HCT116 (cell line): ENCODE results near the gene PDRG1. TPM values are rescaled to one million over a fixed set of nuclear protein-coding genes. Genes with fewer than 3 reads are reported as not detected.

Experiments used
- ATAC-seq: fragments of 200-7000 bp; cut with Tn5 transposase; 2 replicates; pipeline ENCODE4 v1.9.1; 2020; ENCODE audit warnings: mild to moderate bottlenecking, moderate library complexity
- BruUV-seq: library from RNA; stranded (reverse); fragments of 400-500 nt; replicated peaks from 2 replicates; lab custom pipeline; 2021; lab: Mats Ljungman, UMichigan
- CTCF ChIA-PET: fragments of 300-600 bp; sonication (Branson Sonifier 250); formaldehyde crosslinking; loops from one replicate; lab custom pipeline; 2021; ENCODE audit warnings: antibody characterized with exemption; lab: Charles Lee
- POLR2A ChIA-PET: fragments of 300-600, 350-600 bp; sonication (Branson Sonifier 250); formaldehyde crosslinking; loops from one replicate; lab custom pipeline; 2021; ENCODE audit warnings: antibody characterized with exemption; lab: Charles Lee
- RAD21 ChIA-PET, 2 experiments: fragments of 300-600 bp; sonication (Branson Sonifier 250); formaldehyde crosslinking; loops; one replicate each; lab custom pipeline; 2023; ENCODE audit warnings: low total read pairs in 2 of 2; ENCODE audit not compliant: uncharacterized antibody in 2 of 2, unreplicated experiment in 2 of 2, low non-redundant PET in 1 of 2; lab: Charles Lee
- DNase-seq: peaks from one replicate; pipeline ENCODE4 v3.0.0-alpha.2; 2010; ENCODE audit warnings: low read depth, low spot score
- H2AFZ ChIP-seq: fragments of 200-600 bp; shearing (Covaris generic), sonication (generic); 2 replicates; pipeline ENCODE4 v1.6.1; 2017; ENCODE audit warnings: low read depth, mixed run types, mixed read lengths, antibody characterized with exemption, low read length; ENCODE audit not compliant: poor library complexity, severe bottlenecking
- H3K27ac ChIP-seq: 2 replicates; pipeline ENCODE4 v1.5.1; 2012; ENCODE audit warnings: low read depth, low read length
- H3K27me3 ChIP-seq: fragments of 200-600 bp; sonication (generic); 2 replicates; pipeline ENCODE4 v1.6.1; 2016; ENCODE audit warnings: mixed run types, low read length, mixed read lengths; ENCODE audit not compliant: insufficient read depth
- H3K36me3 ChIP-seq, 2 experiments: fragments of 200-500 bp in 1 of 2; fragments of 200-600 bp in 1 of 2; sonication (Bioruptor generic) in 1 of 2; sonication (generic) in 1 of 2; 2 replicates each; pipeline versions ENCODE4 v1.5.1 to v1.6.1; 2014 to 2016; ENCODE audit warnings: low read length in 2 of 2, inconsistent platforms in 1 of 2, mixed read lengths in 1 of 2, mixed run types in 1 of 2; ENCODE audit not compliant: insufficient read depth in 2 of 2, control insufficient read depth in 1 of 2
- H3K4me1 ChIP-seq, 2 experiments: fragments of 200-600 bp in 1 of 2; sonication (generic) in 1 of 2; 2 replicates each; pipeline versions ENCODE4 v1.5.1 to v1.6.1; 2012 to 2017; ENCODE audit warnings: low read length in 2 of 2, inconsistent platforms in 1 of 2, mild to moderate bottlenecking in 1 of 2, mixed read lengths in 1 of 2, mixed run types in 1 of 2, moderate library complexity in 1 of 2; ENCODE audit not compliant: insufficient read depth in 2 of 2, control insufficient read depth in 1 of 2
- H3K4me2 ChIP-seq: fragments of 200-600 bp; sonication (generic); 2 replicates; pipeline ENCODE4 v1.6.1; 2017; ENCODE audit warnings: mixed run types, low read length, mixed read lengths
- H3K4me3 ChIP-seq, 2 experiments: fragments of 200-600 bp in 1 of 2; sonication (generic) in 1 of 2; replicated peaks in 1 of 2; 2 replicates each; pipeline ENCODE4 v1.5.1; 2011 to 2016; ENCODE audit warnings: low read length in 2 of 2, control low read depth in 1 of 2, low read depth in 1 of 2, mild to moderate bottlenecking in 1 of 2, mixed read lengths in 1 of 2, mixed run types in 1 of 2
- H3K79me2 ChIP-seq: fragments of 200-600 bp; sonication (generic); 2 replicates; pipeline ENCODE4 v1.6.1; 2017; ENCODE audit warnings: mild to moderate bottlenecking, mixed run types, low read length, moderate library complexity, mixed read lengths; ENCODE audit not compliant: insufficient read depth
- H3K9ac ChIP-seq: fragments of 200-600 bp; sonication (generic); 2 replicates; pipeline ENCODE4 v1.6.1; 2016; ENCODE audit warnings: low read length, mixed read lengths
- H3K9me2 ChIP-seq: fragments of 200-600 bp; sonication (generic), shearing (Covaris generic); 2 replicates; pipeline ENCODE4 v1.6.1; 2017; ENCODE audit warnings: mixed run types, mild to moderate bottlenecking, moderate library complexity; ENCODE audit not compliant: insufficient read depth
- H3K9me3 ChIP-seq, 2 experiments: fragments of 200-500 bp in 1 of 2; fragments of 200-600 bp in 1 of 2; sonication (Bioruptor generic) in 1 of 2; sonication (generic) in 1 of 2; 2 replicates each; pipeline ENCODE4 v1.6.1; 2014 to 2017; ENCODE audit warnings: low read length in 2 of 2, mixed read lengths in 2 of 2, inconsistent platforms in 1 of 2, low read depth in 1 of 2, mild to moderate bottlenecking in 1 of 2, mixed run types in 1 of 2, moderate library complexity in 1 of 2; ENCODE audit not compliant: control insufficient read depth in 1 of 2, insufficient read depth in 1 of 2
- H4K20me1 ChIP-seq: fragments of 200-600 bp; sonication (generic), shearing (Covaris generic); 2 replicates; pipeline ENCODE4 v1.6.1; 2017; ENCODE audit warnings: mixed run types, mild to moderate bottlenecking, moderate library complexity; ENCODE audit not compliant: insufficient read depth
- CBX3 ChIP-seq: IDR thresholded peaks from 2 replicates; pipeline ENCODE4 v1.6.1; 2012; ENCODE audit warnings: low read depth
- CEBPB ChIP-seq: IDR thresholded peaks from 2 replicates; pipeline ENCODE4 v1.6.1; 2012; ENCODE audit warnings: low read depth
- CTCF ChIP-seq, 3 experiments: fragments of 200-600 bp in 1 of 3; sonication (generic) in 1 of 3; IDR thresholded peaks in 2 of 3; conservative IDR thresholded peaks in 1 of 3; 2 replicates each; pipeline ENCODE4 v1.5.1; 2012 to 2017; ENCODE audit warnings: low read depth in 2 of 3, low read length in 2 of 3, antibody characterized with exemption in 1 of 3, borderline replicate concordance in 1 of 3, control low read depth in 1 of 3, mild to moderate bottlenecking in 1 of 3, mixed read lengths in 1 of 3, mixed run types in 1 of 3, moderate library complexity in 1 of 3; ENCODE audit not compliant: insufficient read depth in 1 of 3
- EGR1 ChIP-seq: IDR thresholded peaks from 2 replicates; pipeline ENCODE4 v1.6.1; 2012; ENCODE audit warnings: low read depth
- ELF1 ChIP-seq: IDR thresholded peaks from 2 replicates; pipeline ENCODE4 v1.6.1; 2012; ENCODE audit warnings: low read depth, borderline replicate concordance
- EZH2 ChIP-seq: fragments of 200-600 bp; sonication (generic); IDR thresholded peaks from 2 replicates; pipeline ENCODE4 v1.6.1; 2017; ENCODE audit warnings: antibody characterized with exemption, mixed run types
- JUND ChIP-seq: IDR thresholded peaks from 2 replicates; pipeline ENCODE4 v1.6.1; 2012
- POLR2AphosphoS5 ChIP-seq: IDR thresholded peaks from 2 replicates; pipeline ENCODE4 v1.6.1; 2011; ENCODE audit warnings: mild to moderate bottlenecking, low read depth, low read length, moderate library complexity
- YY1 ChIP-seq: IDR thresholded peaks from 2 replicates; pipeline ENCODE4 v1.6.1; 2011; ENCODE audit warnings: low read length, low read depth, moderate library complexity, mild to moderate bottlenecking; ENCODE audit not compliant: insufficient replicate concordance; ENCODE audit errors: extremely low read depth
- intact Hi-C: fragments of 100-400 bp; cut with micrococcal nuclease; formaldehyde crosslinking; loops from 2 replicates; pipeline ENCODE4 v1.10.0; 2022
- total RNA-seq: library from RNA; stranded (reverse); gene quantifications from one replicate; pipeline ENCODE4 v1.2.1, GENCODE V29; 2021; ENCODE audit not compliant: unreplicated experiment

PDRG1 gene
- total RNA-seq, 1 experiment from 2014 or later = 18.7 TPM

GRCh38 chr20:31967830-31968249 is 16.0 kb upstream of the PDRG1 start, which contains the start of gene XKR7:
Gene XKR7 (plus strand): TSS chr20:31968151. CDS start chr20:31968176, 25 bp downstream.
- BruUV-seq = no TSS peak
- Histone ChIP-seq H3K9me3 (no peaks in the 10 kb centered on the region), H3K36me3 (no peaks in the 10 kb centered on the region), H3K27me3 (peaks cover 83% of the 10 kb centered on the region), H2AFZ (no peak within 1 kb of the TSS), H3K79me2 (no peaks in the 10 kb centered on the region), H3K9me2 (no peaks in the 10 kb centered on the region), H3K4me2 (no peak within 1 kb of the TSS), H3K9ac (no peak within 1 kb of the TSS), H3K4me1 (no peaks in the 10 kb centered on the region), H3K4me3 (no peak within 1 kb of the TSS), H4K20me1 (no peaks in the 10 kb centered on the region)
- ChIA-PET CTCF (no interaction called here), RAD21 (no interaction called here), POLR2A (no interaction called here)
- intact Hi-C loops = no loop called here
- DNase-seq = no peak
- no peak for TF ChIP-seq CBX3
- no peak for TF ChIP-seq EGR1
- no peak for TF ChIP-seq JUND
- TF ChIP-seq YY1 = no peak
- TF ChIP-seq ELF1 = no peak
- TF ChIP-seq CTCF (IDR thresholded peaks at IDR 0.05 in 2 of 3, conservative IDR thresholded peaks at IDR 0.05 in 1 of 3; ENCODE audit: borderline replicate concordance in 1 of 3, insufficient read depth in 1 of 3, low read depth in 2 of 3, low read length in 2 of 3) = no peak
- TF ChIP-seq, all 23 proteins: peak for 0
- H3K27ac ChIP-seq = no peak within 1 kb of the TSS
- no peak for ATAC-seq

DNA sequence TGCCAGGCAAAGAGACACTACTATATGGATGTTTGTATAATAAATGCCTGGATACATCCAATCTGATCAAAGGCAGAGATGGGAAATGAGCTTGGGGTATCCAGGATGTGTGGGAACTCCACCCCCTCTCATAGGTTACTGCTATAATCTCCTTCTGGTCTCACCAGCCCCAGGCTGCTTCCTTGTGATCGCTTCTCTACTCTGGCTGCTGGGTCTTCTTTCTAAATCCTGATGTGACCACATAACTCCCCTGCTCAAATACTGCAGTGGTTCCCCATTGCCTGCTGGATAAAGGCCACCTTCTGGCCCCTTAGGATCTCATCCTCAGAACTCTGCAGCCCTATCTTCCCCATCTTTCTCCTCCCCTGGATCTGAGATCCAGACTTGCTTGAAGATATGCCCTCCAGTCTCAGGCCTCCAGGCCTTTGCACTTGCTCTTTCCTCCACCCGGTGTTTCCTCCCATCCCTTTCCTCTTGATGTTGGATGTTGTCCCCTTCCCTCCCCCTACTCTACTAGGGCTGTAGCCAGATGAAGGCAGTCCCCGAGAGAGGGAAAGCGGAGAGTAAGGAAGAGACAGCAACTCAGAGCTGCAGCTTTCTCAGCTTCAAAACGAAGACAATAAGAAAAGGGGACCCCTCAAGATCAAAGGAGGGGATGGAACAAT is 15.3 kb upstream of the PDRG1 start:
- Histone ChIP-seq H3K4me1 (no peaks in the 10 kb centered on the region), H2AFZ (no peak overlapping the region), H3K79me2 (no peaks in the 10 kb centered on the region), H4K20me1 (no peaks in the 10 kb centered on the region), H3K4me3 (no peak overlapping the region)
- TF ChIP-seq CEBPB (no peak), POLR2AphosphoS5 (no peak), ELF1 (no peak), EZH2 (no peak)
- TF ChIP-seq, all 23 proteins: peak for 0
- Histone ChIP-seq H3K9me3 (no peaks in the 10 kb centered on the region), H3K27me3 (peaks cover 83% of the 10 kb centered on the region), H3K36me3 (no peaks in the 10 kb centered on the region), H3K9ac (no peak overlapping the region), H3K4me2 (no peak overlapping the region), H3K27ac (no peak overlapping the region), H3K9me2 (no peaks in the 10 kb centered on the region)
- BruUV-seq = no TSS peak
- RAD21 ChIA-PET = no interaction called here
- ATAC-seq (no peak), DNase-seq (no peak)
- CTCF ChIA-PET = no interaction called here
- POLR2A ChIA-PET = no interaction called here
- intact Hi-C loops = no loop called here
